NCI-H2227 (cell line): ENCODE data around the gene SLC7A1.

ENCODE experiments used
- DNase-seq: peaks from one replicate; lab custom pipeline; 2025; ENCODE audit not compliant: unreplicated experiment; lab: John Stamatoyannopoulos, UW

SLC7A1 gene

DNA sequence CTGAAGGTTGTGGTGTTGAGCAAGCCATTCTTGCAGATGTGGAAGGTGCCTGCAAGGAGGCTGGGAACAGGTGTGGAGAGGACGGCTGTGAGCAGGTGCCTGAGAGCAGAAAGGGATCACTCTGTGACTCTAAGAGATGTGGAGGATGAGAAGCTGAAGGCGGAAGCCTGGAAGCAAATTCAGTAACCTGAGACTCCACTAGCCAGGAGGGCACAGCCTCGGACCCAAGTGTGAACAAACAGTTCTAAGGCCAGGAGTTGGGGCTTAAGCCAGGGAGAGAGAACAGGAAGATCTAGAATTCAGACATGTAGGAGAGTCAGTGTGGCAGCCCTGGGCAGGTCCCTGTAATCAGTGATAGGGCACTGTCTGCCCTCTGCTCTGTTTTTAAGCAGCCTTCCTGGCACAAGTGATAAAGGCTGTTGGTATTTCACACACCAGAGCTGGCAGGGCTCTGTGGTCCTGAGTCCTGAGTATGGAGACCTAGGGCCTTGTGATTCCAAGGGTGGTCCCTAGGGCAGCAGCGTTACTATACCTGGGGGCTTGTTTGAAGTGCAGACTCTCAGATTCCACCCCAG is 131.3 kb downstream of the SLC7A1 start:
- DNase-seq = no peak

GRCh38 chr13:29459813-29460355 is 135.6 kb downstream of the SLC7A1 start:
- DNase-seq = no peak
